NCI-H446 treated with DMSO at 0.1 percent for 48 hours (cell line): ENCODE measurements around the gene CYP3A5.
A peak's percentile ranks its signal among the peaks of the same experiment; 100 is the strongest.
"Not testable (repeated sequence)": the region's sequence is repeated elsewhere in the genome, so short reads cannot be mapped to it uniquely, and the experiment has no call there.

Experiments used
- DNase-seq: peaks from one replicate; lab custom pipeline; 2025; lab: John Stamatoyannopoulos, UW

CYP3A5 gene

GRCh38 chr7:99642027-99642426 is 37.8 kb downstream of the CYP3A5 start:
- DNase-seq = no peak

DNA sequence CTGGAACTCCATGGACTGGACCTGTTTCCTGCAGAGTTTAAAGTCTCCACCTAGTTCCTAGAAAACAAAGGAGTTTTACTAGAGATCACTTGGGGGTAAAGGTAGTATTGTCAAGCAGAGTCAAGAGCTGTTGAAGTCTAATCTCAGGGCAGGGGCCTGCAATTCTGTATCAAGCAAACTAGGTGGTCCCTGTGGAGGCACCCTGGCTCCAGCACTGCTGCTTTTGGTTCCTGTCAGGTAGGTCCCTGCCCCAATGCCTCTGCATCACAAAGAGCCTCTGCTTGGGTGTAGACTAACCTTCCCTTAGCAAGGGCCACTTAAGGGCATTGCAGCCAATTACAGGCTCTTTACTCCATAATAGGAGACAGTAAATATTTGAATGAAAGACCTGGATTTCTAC is 40.5 kb downstream of the CYP3A5 start:
- DNase-seq = no peak

DNA sequence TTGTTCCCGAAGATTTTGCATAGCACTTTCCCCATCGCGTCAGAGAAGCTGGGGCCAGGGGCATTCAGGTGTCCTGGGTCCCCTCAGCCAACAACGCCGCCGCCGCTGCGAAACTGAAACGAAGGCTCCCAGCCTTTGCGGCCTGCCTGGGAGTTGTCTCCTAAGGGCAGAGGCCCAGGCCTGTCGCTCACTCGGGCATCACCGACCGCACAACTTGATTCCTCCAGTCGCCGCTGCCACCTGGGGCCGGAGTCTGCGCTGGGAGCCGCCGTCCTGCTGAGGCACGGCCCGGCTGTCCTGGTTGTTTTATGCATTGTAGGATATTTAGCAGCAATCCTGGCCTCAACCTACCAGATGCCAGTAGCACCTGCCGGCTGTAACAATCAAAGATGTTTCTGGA is 41.1 kb downstream of the CYP3A5 start:
- no peak for DNase-seq

GRCh38 chr7:99637414-99637813 is 42.4 kb downstream of the CYP3A5 start:
- DNase-seq = not testable (repeated sequence)

GRCh38 chr7:99631295-99632109 is 48.3 kb downstream of the CYP3A5 start:
- DNase-seq = no peak

- DNase-seq = no peak
Measured at GRCh38 chr7:99629643-99630042, 50.2 kb downstream of the CYP3A5 start.

DNA sequence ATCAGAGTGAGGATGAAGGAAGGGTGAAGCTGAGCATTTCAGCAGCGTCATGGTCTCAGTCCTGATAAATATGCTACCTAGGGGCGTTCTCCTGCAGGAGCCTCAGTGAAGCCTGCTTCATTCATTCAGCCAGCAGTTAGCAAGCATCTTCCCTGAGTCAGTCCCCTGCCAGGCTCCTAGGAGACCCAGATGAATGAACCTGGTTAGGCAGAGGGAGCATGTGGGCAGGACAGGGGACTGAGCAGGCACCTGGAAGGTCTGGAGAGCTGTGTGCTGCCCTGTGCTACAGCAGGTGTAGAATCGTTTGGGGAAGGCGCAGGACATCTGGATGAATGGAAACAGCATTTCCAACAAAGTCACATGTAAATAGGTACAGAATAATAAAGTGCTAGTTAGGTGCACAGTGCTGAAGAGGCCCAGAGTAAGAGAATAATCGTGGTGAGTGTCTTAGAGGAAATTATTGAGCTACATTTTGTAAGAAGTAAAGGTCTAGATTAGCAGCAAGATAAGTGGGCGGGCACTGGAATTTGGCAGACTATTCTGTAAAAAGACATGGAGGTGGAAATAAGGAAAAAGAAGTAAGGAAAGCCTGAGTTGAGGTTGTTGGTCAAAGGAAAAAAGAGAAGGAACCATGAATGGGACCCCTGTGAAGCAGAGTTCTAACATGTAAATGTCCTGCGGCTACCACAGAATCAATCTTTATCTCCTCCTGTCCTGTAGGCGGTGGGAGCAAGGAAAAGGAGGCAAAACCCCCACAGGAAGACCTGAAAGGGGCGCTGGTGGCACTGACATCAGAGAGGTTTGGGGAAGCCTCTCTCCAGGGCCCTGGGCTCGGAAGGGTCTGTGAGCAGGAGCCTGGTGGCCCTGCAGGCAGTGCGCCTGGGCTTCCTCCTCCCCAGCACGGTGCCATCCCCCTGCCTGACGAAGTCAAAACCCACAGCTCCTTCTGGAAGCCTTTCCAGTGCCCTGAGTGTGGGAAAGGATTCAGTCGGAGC is 51.0 kb downstream of the CYP3A5 start:
- DNase-seq = no peak

GRCh38 chr7:99627513-99627912 is 52.3 kb downstream of the CYP3A5 start:
- no peak for DNase-seq

DNA sequence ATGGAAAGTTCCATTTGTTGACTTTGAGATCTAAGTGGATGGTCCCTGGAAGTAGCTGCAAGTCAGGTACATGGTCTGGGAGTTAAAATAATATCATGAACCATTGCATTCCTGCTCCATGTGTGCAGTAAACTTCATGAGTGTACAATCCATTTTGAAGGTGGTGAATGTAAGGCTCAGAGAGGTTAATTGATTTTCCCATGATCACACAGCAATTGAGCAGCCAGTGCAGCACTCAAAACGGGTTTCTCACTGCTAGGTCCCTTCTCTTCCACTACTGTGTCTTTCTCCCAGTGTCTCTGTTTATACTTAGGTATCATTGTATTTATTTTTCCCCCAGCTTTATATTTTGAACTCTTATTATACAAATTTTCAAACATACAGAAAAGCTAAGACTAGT is 53.1 kb downstream of the CYP3A5 start:
- DNase-seq = no peak

- no peak for DNase-seq
Measured at GRCh38 chr7:99625961-99626360, 53.8 kb downstream of the CYP3A5 start.

DNA sequence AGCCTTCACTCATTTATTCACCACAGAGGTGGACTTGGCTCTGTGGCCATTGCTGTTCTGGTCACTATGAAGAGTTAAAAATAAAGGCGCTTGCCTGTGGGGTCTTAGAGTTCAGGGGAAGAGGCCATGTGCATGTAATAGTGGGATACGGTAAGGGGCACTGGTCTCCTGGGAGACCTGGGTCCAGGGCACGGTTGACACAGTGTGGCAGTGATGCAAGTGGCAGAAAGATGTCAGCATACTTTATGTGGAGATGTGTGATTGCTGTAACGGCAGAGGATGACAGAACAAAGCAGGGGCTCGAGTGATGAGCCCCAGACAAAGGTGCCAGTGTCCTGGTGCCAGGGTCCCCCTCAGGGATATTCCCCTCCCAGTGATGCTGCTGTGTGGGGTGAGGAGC is 54.5 kb downstream of the CYP3A5 start:
- no peak for DNase-seq

GRCh38 chr7:99624484-99624883 is 55.3 kb downstream of the CYP3A5 start:
- no peak for DNase-seq

GRCh38 chr7:99623702-99624447 is 55.9 kb downstream of the CYP3A5 start:
- no peak for DNase-seq

GRCh38 chr7:99623091-99623693 is 56.6 kb downstream of the CYP3A5 start:
- DNase-seq = no peak

DNA sequence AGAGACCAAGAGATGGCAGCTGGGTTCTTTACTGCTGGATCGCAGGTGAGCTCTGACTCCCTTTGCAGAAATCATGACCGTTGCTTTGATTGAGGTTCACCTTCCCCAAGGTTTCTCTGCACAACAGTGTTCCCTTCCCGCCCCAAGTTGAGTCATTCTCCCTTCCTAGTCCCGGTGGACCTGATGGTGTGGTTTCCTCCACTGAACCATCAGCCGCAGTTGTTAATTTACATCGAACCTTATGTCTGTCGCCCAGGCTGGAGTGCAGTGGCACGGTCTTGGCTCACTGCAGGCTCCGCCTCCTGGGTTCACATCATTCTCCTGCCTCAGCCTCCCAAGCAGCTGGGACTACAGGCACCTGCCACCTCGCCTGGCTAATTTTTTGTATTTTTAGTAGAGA is 57.2 kb downstream of the CYP3A5 start:
- no peak for DNase-seq

DNA sequence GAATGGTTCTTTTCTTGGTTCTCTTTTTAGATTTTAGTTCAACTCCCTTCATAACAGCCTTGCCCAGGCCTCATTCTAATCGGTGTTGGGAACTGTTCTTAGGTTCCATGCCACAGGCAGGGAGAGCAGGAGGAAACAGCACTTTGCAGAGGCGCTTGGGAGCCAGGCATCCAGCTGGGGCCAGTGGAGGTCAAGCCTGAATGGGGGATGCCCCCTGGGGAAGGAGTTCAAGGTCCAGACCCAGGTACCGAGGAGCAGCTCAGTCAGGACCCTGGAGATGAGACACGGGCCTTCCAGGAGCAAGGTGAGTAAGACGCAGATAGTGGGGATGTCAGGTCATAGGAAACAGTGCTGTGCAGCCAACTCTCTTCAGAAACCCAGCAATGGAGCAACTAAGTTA is 58.5 kb downstream of the CYP3A5 start:
- no peak for DNase-seq

- DNase-seq = no peak
Measured at GRCh38 chr7:99619571-99620130, 60.1 kb downstream of the CYP3A5 start.

GRCh38 chr7:99618726-99619125 is 61.1 kb downstream of the CYP3A5 start:
- DNase-seq = no peak

DNA sequence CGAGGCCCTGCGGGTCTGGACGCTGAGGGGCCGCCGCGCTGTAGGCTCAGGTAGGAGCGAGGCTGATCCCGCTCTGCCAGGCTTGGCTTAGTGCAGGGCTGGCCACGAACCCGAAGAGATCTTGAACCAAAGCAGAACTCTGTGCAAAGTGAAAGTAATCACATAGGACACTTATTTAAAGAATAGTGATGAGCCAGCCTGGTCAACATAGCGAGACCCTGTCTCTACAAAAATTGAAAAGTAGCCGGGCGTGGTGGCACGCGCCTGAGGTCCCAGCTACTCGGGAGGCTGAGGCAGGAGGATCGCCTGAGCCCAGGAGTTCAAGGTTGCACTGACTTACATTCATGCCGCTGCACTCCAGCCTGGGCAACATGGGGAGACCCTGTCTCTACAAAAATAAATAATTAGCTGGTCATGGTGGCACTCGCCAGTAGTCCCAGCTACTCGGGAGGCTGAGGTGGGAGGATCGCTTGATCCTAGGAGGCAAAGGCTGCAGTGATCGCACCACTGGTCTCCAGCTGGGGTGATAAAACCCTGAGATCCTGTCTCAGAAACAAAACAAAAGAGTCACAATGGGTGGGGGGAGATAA is 62.5 kb downstream of the CYP3A5 start:
- no peak for DNase-seq

GRCh38 chr7:99616359-99617191 is 63.2 kb downstream of the CYP3A5 start, which contains the start of gene ZSCAN25:
ZSCAN25 (plus strand) TSS chr7:99616946; CDS start chr7:99619607, 2,661 bp downstream.
- DNase-seq = peak; percentile 71
